Lower leg skin (tissue), 4 donors: Measurements from ENCODE around the gene OR4D1. TPM values are rescaled to one million over a fixed set of nuclear protein-coding genes. Genes with fewer than 3 reads are reported as not detected.

ENCODE experiments used
- DNase-seq, 2 donors: peaks; one replicate each; pipeline ENCODE4 v3.0.0-alpha.2; 2019; ENCODE audit warnings: low spot score in 2 of 2
- H3K4me3 ChIP-seq: fragments of 200-600 bp; sonication (generic); 2 replicates; pipeline ENCODE4 v1.5.1; 2017; ENCODE audit warnings: mild to moderate bottlenecking, low read depth; ENCODE audit not compliant: poor library complexity, severe bottlenecking
- CTCF ChIP-seq, 3 donors: fragments of 450-650 bp; IDR thresholded peaks; one replicate each; pipeline ENCODE4 v1.5.1; 2016; ENCODE audit warnings: antibody characterized with exemption in 3 of 3, mild to moderate bottlenecking in 3 of 3, moderate library complexity in 2 of 3
- POLR2A ChIP-seq, 2 donors: fragments of 450-650 bp; IDR thresholded peaks; one replicate each; pipeline ENCODE4 v1.6.1; 2016 to 2017; ENCODE audit warnings: antibody characterized with exemption in 2 of 2, mild to moderate bottlenecking in 1 of 2, moderate library complexity in 1 of 2
- WGBS, 2 donors: methylation state at CpG; one replicate each; pipeline ENCODE4 v1.1.5; 2018; 5-methylcytosine and 5-hydroxymethylcytosine counted together
- intact Hi-C: fragments of 100-400 bp; cut with DNase I; formaldehyde crosslinking; loops from one replicate; pipeline ENCODE4 v1.15.0; 2023; ENCODE audit warnings: low total_unique reads
- total RNA-seq, 4 donors: library from RNA; depleted of rRNA; stranded (reverse); fragments of >200 nt; gene quantifications; one replicate each; pipeline ENCODE4 v1.1.0, GENCODE V29; 2016

OR4D1 gene
- total RNA-seq, 4 donors from 2014 or later: 0.17 TPM; not detected in 3

DNA sequence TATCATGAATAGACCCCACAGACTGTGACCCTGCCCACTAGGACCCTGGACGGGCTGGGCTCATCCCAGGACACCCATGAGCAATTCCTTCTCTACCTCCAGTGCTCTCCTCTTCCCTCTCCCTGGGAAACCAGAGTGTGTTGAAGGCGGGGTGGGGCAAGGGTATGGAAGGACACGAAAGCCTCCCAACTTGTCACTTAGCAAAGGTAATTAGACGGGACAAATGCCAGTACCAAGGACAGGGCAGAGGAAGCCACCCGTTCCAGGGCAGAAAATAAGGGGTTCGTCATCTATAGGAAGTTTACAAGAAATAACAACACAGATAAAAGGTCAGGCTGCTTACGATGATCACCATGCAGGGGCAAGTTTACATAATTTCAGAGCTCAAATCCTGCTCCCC is 39.5 kb downstream of the OR4D1 start:
- DNase-seq: peak in 1 of 2 donors; percentile 70
- TF ChIP-seq CTCF (IDR thresholded peaks at IDR 0.05): no peak
- no peak for TF ChIP-seq POLR2A (IDR thresholded peaks at IDR 0.05)
- intact Hi-C loops: no loop called here
- 56 to 63% methylated on average over 7 of the region's 7 CpGs for WGBS, 2 donors
- H3K4me3 ChIP-seq: no peak overlapping the region

GRCh38 chr17:58189436-58190146 is 41.4 kb downstream of the OR4D1 start:
- TF ChIP-seq POLR2A (IDR thresholded peaks at IDR 0.05): no peak
- TF ChIP-seq CTCF (IDR thresholded peaks at IDR 0.05): no peak
- peak; percentile 28 to 82 for DNase-seq
- no peak overlapping the region for H3K4me3 ChIP-seq
- 37% methylated on average over 11 of the region's 11 CpGs for WGBS, 2 donors
- intact Hi-C loops: no loop called here

- no peak for DNase-seq
- H3K4me3 ChIP-seq: no peak overlapping the region
- WGBS, 2 donors: 42 to 47% methylated on average over 14 of the region's 14 CpGs
- intact Hi-C loops: no loop called here
- TF ChIP-seq POLR2A (IDR thresholded peaks at IDR 0.05): no peak
- no peak for TF ChIP-seq CTCF (IDR thresholded peaks at IDR 0.05)
Observed at GRCh38 chr17:58191241-58191896, 43.2 kb downstream of the OR4D1 start.

DNA sequence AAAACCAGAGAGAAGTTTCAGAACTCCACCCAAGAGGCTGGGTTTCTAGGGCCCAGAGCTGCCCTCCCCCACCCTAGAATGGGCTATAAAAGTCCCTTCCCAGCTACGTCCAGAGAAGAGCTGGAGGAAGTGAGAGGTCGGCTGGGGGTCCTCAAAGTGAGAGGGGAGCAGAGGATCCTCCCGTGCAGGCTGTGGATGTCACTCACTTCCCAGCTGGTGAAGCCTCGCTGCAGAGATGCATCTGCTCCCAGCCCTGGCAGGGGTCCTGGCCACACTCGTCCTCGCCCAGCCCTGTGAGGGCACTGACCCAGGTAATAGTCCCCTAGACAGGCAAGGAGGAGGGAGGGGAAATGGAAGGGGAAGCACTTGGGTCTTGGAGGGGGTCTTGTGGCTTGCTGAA is 44.4 kb downstream of the OR4D1 start, which contains the start of gene EPX:
EPX (plus strand) TSS at position 115 of the 400 bp plus-strand sequence; CDS start at position 236, 121 bp downstream.
- 44 to 50% methylated on average over 6 of the region's 6 CpGs for WGBS, 2 donors
- intact Hi-C loops: no loop called here
- H3K4me3 ChIP-seq: no peak within 1 kb of the TSS
- TF ChIP-seq CTCF (IDR thresholded peaks at IDR 0.05) (no peak), POLR2A (IDR thresholded peaks at IDR 0.05) (no peak)
- DNase-seq: no peak

DNA sequence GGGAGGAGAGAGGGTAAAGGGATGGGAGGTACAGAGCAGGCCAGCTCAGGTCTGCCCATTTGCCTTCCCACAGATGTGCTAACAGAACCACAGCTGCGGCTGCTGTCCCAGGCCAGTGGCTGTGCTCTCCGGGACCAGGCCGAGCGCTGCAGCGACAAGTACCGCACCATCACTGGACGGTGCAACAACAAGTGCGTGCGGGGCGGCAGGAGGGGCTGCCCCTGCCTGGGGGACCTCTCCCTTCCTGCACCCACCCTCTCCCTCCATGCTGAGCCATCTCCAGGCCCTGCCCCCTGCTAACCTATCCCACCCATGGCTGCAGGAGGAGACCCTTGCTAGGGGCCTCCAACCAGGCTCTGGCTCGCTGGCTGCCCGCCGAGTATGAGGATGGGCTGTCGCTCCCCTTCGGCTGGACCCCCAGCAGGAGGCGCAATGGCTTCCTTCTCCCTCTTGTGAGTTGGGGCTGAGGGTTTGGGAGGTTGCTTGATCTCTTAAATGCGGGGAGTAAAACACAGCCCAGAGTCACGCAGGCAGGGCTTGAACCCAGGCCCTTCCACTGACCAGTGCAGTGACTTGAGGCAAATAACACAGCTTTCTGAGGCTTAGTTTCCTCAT is 45.6 kb downstream of the OR4D1 start:
- no peak for TF ChIP-seq CTCF (IDR thresholded peaks at IDR 0.05)
- no peak for TF ChIP-seq POLR2A (IDR thresholded peaks at IDR 0.05)
- intact Hi-C loops: no loop called here
- no peak for DNase-seq
- H3K4me3 ChIP-seq: no peak overlapping the region
- 67 to 82% methylated on average over 5 to 18 of the region's 18 CpGs for WGBS, 2 donors
